Measurements from ENCODE around the gene GOLGA1.
"Not testable (repeated sequence)": the region's sequence is repeated elsewhere in the genome, so short reads cannot be mapped to it uniquely, and the experiment has no call there.

The GOLGA1 gene

DNA sequence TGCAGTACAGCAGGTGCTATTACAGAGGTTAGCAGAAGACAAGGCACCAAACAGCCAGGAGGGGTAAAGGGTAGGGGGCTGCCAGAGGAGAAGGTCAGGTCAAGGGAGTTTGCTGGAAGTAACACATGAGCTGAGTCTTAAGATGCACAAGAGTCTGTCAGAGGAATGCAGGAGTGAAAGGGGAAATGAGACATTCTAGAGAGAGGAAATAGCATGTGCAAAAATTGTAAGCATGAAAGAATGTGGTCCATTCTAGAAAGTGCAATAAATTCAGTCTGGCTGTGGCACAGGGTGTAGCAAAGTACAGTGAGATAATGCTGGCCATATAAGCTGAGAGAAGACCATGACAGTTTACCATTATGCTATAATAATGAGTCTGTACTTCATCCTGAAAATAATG is 6.6 kb downstream of the GOLGA1 start:
- DNase-seq: no peak

- no peak for DNase-seq
Observed at GRCh38 chr9:124932333-124932732, 8.6 kb downstream of the GOLGA1 start.

- DNase-seq: no peak
Observed at GRCh38 chr9:124929464-124929863, 11.4 kb downstream of the GOLGA1 start.

DNA sequence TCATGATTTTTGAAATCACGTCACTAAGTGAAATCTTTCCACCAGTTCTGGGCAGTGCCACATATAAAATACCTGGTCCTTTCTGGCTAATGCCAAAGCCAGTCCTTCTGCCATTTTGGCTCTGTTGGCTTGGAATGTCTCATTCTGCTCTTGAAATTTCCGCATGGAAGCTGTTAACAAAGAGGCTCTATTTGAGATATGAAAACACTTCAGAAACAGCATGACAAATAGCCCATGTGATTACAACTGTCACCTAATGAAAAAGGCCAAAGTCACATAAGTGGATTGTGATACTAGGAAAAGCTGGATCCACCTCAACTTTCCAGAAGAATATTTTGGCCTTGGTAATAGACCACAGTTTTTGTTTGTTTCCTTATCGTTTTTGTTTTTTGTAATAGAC is 12.8 kb downstream of the GOLGA1 start:
- no peak for DNase-seq

DNA sequence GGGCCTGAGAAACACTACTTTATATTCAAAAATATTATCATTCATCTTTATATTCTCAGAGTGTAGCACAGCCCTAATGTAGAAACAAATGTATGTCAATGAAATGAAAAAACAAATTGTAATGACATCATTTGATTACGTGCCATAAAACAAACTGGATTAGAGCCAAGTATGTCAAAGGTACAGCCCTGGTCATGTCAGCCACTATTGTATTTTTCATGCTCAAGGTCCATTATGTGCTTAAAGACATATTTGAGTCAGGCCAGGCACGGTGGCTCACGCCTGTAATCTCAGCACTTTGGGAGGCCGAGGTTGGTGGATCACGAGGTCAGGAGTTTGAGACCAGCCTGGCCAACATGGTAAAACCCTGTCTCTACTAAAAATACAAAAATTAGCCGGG is 20.5 kb downstream of the GOLGA1 start:
- not testable (repeated sequence) for DNase-seq

- DNase-seq: no peak
Observed at GRCh38 chr9:124914753-124915405, 26.0 kb downstream of the GOLGA1 start.

- DNase-seq: no peak
Observed at GRCh38 chr9:124913378-124913777, 27.5 kb downstream of the GOLGA1 start.

- DNase-seq: no peak
Observed at GRCh38 chr9:124911766-124912165, 29.1 kb downstream of the GOLGA1 start.

- no peak for DNase-seq
Observed at GRCh38 chr9:124908098-124908497, 32.8 kb downstream of the GOLGA1 start.

- DNase-seq: no peak
Observed at GRCh38 chr9:124906966-124907365, 33.9 kb downstream of the GOLGA1 start.

DNA sequence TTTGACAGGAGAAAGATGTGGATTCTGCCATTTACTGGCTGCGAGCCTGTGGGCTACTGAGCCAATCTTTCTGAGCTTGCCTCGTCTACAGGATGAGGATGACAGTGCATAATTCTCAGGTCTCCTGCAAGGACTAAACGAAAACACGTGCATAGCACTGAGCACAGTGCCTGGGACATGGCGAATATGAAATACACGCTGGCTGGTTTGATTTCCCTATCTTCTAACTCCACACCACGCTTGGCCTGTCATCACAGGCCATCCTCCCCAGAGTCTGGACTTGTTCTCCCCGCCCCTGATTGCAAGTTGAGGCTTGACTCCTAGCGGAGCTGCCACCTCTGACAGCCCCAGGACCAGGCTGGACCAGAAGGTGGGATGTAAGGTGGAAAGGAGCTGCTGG is 41.0 kb downstream of the GOLGA1 start:
- no peak for DNase-seq

- DNase-seq: no peak
Observed at GRCh38 chr9:124897570-124898460, 43.1 kb downstream of the GOLGA1 start.

- DNase-seq: peak; percentile 55 to 64
Observed at GRCh38 chr9:124894741-124895170, 46.1 kb downstream of the GOLGA1 start.

- DNase-seq: no peak
Observed at GRCh38 chr9:124894035-124894740, 46.7 kb downstream of the GOLGA1 start.

DNA sequence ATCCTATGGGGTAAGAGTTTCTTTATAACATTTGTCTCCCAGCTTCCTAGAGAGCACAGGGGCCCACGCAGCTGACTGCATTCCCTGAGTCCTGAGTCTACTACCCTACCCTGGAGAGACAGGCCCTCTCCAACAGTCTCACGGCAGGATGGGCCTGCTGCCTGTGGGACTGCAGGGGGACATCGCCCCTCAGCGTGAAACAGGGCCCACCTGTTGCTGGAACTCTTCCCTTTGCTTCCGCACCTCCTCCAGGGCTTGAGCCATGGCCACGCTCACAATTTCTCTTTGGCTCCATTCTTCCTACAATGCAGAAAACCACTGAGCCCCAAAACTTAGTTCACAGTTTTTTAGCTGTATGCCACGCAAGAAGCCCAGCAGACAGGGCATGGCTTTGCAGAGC is 50.7 kb downstream of the GOLGA1 start:
- DNase-seq: no peak

- DNase-seq: no peak
Observed at GRCh38 chr9:124889006-124889405, 51.9 kb downstream of the GOLGA1 start.

DNA sequence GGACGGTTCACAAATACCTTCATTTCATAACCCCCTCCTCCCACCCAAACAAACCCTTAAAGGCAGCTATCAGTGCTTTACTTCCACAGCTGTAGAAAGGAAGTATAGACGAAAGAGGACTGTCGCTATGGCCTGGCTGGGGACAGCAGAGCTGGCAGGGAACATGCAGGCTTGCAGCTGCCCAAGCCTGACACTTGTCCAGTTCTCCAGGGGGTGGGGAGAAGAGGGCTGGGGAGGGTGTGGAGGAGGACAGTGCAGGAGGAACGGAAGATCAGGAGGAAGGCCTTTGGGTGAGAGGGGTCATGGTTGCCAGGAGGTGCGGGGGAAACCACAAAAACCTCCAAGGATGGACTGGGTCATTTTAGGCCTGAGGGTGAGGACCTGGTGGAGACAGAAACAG is 53.1 kb downstream of the GOLGA1 start:
- DNase-seq: no peak

GRCh38 chr9:124886866-124887492 is 53.9 kb downstream of the GOLGA1 start:
- DNase-seq: no peak

GRCh38 chr9:124886461-124886860 is 54.4 kb downstream of the GOLGA1 start:
- no peak for DNase-seq

DNA sequence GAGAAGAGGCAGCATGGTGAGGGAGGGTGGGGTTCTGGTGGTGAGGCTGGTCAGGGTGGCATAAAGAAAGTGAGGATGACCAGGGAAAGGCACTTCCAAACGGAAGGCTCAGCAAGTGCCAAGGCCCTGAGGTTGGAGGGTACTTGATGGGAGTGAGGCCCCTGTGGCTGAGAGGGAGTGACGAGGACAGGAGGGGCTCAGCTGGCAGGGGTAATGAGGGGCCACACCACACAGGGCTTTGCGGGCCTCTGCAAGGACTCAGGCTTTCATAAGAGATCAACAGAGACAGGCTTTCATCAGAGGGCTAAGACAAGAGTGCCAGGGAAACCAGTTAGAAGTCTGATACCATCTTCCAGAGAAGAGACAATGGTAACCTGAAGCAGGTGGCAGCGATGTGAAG is 55.3 kb downstream of the GOLGA1 start:
- DNase-seq: no peak

- no peak for DNase-seq
Observed at GRCh38 chr9:124884376-124884775, 56.5 kb downstream of the GOLGA1 start.

- DNase-seq: no peak
Observed at GRCh38 chr9:124882231-124882630, 58.7 kb downstream of the GOLGA1 start.

GRCh38 chr9:124881138-124881743 is 59.6 kb downstream of the GOLGA1 start:
- DNase-seq: no peak
